Measurements from ENCODE around the gene TSTD1.

DNA sequence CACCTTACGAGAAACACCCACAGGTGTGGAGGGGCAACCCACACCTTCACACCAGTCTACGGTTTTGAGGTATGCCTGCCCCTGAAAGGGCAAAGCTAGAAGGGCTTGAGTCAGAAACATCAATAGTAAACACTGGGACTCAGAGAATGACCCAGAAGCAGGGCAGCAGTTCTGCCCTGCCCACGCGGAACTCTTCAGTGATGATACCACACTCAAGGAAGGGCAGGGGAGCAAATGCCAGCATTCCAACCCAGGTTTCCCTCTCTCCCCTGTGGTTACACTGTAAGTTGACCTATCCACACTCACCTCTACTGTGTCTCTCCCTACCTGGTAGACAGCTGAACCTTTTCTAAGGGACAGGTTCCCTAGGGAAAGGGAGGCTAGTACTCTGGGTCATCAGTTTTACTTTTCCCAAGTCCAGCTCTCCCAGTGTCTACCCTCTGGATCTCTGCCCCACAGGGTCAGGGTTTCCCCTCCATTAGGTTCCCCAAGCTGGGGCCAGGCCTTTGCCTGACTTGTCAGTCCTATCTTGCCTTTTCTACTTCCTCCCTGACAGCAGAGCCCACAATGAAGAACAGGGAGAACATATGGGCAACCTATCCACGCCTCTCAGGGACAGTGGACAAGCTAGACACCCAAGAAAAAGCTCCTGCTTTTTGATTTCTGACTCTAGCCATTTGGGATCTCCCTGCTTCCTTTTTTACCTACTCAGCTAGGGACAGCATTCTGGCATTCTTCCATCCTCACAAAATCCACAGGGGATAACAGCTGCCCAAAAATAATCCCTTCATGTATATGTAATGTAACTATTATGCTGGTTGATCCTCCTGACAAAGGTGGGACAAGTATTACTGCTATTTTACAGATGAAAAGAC is 20.8 kb downstream of the TSTD1 start:
- TF ChIP-seq CTCF (IDR thresholded peaks at IDR 0.05) = no peak
- no peak for TF ChIP-seq POLR2A (IDR thresholded peaks at IDR 0.05)
